Stimulated activated CD8-positive, alpha-beta memory T cell treated with anti-CD3 and anti-CD28 coated beads, Interleukin-15, amount 100 ng/mL, for 48 hours (primary cell): ENCODE measurements around the gene TEX14.
"Not testable (repeated sequence)": the region's sequence is repeated elsewhere in the genome, so short reads cannot be mapped to it uniquely, and the experiment has no call there.

Experiments used
- DNase-seq, 2 donors: peaks; one replicate each; pipeline ENCODE4 v3.0.0-alpha.2; 2020; ENCODE audit warnings: low read depth in 2 of 2

Gene TEX14

GRCh38 chr17:58692239-58693055 lies 602 bp upstream of the TEX14 start, which contains the start of gene RAD51C:
TSS of gene RAD51C (plus strand) at chr17:58692602. CDS start at chr17:58692644, 42 bp downstream.
- DNase-seq: peak; percentile 82 to 87

GRCh38 chr17:58690033-58690432 lies 1.8 kb downstream of the TEX14 start:
- DNase-seq: not testable (repeated sequence)

DNA sequence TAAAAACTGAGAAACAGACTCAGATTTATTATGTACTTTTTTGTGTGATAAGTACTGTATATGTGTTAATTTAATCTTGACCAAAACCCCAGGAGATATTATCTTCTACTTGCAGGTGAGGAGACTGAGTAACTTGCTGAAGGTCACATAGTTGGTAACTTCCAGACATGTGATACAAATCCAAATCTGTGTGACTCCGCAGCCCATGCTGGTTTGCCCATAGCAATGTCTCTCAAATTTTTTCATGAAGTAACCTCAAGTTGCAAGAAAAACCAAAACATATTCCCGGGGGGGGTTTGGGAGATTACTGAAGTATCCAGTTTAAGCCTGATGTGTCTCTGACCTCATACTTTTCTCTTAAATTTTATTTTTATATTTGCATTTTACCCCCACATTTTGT lies 3.3 kb downstream of the TEX14 start:
- no peak for DNase-seq

DNA sequence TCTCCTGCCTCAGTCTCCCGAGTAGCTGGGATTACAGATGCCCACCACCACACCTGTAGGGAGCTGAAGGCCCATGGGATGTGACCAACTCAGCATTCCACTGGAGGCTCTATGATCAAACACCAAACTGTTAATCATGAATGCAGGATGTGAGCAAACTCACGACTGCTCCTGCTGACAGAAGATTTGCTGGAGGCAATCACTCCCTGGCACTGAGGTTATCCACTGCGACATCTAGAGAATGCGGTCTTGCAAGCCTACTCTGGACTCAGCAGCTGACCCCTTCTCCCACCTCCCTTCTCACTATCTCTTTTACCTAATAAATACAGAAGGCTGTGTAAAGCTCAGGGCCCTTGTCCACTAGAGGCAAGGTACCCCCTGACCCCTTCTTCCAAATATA lies 4.9 kb downstream of the TEX14 start:
- no peak for DNase-seq

DNA sequence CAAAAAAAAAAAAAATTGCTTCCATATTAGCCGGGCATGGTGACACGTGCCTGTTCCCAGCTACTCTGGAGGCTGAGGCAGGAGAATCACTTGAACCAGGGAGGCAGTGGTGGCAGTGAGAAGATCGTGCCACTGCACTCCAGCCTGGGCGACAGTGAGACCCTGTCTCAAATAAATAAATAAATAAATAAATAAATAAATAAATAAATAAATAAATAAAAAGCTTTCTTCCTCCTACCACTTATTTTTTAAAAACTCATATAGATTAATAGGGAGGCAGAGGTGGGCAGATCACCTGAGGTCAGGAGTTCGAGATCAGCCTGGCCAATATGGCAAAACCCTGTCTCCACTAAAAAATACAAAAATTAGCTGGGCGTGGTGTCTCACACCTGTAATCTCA lies 7.4 kb downstream of the TEX14 start:
- DNase-seq: not testable (repeated sequence)

DNA sequence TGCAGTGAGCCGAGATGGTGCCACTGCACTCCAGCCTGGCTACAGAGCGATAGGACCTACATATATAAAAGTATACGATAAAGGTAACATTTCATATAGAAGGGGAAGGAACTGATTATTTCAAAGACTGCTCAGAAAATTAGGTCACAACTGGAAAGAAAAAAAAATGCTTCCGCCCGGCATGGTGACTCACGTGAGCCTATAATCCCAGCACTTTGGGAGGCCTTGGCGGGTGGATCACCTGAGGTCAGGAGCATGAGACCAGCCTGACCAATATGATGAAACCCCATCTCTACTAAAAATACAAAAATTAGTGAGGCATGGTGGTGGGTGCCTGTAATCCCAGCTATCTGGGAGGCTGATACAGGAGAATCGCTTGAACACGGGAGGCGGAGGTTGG lies 7.8 kb downstream of the TEX14 start:
- DNase-seq: no peak

DNA sequence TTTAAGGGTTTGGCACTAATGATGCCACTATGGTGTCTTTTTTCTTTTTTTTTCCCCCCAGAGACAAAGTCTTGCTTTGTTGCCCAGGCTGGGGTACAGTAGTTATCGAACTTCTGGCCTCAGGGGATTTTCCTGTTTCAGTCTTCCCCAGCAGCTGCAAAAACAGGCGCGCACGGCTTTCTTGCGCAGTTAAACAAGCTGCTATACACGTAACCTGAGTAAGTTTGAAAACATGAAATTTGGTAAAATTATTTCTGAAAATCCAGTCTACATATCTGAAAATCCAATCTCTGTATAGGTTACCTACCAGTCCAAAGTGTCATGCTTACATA lies 11.8 kb downstream of the TEX14 start:
- no peak for DNase-seq

DNA sequence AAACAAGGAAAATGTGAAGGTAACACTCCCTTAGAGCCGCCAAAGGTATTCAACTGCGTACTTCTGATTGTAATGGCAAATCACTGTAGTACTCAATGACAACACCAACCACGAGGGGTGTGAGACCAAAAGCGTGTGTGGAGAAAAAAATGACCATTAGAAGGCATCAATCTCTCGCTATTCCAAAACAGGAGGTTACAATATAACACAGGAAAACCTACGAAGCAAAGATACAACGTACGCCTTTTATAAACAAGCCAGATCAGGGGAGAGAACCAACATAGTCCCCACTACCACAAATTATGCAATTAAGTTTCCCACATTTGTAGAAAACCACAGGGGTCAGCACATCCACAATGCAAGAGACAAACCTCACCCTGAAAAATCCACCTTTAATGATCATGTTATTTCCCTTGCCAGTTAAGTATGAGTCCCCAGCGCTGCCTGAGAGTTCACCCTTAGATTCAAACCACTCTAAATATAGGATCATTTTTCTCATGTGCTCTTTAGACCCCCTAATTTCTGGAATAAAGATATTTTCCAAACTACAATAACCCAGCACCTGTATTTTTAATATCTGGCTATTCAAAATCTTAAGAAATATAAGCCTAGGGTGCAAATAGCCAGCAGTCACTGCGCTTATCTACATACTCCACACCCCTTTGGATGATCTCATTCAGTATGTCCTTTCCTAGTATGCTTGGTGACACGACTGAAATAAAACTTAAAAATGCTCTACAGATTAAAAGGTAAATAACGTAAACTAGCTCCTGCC lies 12.4 kb downstream of the TEX14 start:
- DNase-seq: no peak

- not testable (repeated sequence) for DNase-seq
These were observed 13.6 kb downstream of the TEX14 start for GRCh38 chr17:58678287-58678686.

GRCh38 chr17:58677194-58677880 lies 14.5 kb downstream of the TEX14 start:
- DNase-seq: no peak

DNA sequence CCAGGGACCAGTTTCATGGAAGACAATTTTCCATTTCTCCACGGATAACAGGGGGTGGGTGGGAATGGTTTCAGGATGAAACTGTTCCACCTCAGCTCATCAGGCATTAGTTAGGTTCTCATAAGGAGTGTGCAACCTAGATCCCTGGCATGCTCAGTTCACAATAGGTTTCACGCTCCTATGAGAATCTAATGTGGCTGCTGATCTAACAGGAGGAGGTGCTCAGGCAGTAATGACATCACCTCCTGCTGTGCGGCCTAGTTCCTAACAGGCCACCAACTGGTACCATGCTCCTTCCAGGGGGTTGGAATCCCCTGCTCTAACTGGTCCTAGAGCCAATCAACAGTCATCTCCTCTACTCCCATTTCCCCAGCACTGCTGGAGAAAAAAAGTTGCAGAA lies 19.9 kb downstream of the TEX14 start:
- DNase-seq: no peak

- DNase-seq: no peak
These were observed 22.0 kb downstream of the TEX14 start for GRCh38 chr17:58669853-58670252.

- DNase-seq: no peak
These were observed 23.3 kb downstream of the TEX14 start for GRCh38 chr17:58668598-58668935.

DNA sequence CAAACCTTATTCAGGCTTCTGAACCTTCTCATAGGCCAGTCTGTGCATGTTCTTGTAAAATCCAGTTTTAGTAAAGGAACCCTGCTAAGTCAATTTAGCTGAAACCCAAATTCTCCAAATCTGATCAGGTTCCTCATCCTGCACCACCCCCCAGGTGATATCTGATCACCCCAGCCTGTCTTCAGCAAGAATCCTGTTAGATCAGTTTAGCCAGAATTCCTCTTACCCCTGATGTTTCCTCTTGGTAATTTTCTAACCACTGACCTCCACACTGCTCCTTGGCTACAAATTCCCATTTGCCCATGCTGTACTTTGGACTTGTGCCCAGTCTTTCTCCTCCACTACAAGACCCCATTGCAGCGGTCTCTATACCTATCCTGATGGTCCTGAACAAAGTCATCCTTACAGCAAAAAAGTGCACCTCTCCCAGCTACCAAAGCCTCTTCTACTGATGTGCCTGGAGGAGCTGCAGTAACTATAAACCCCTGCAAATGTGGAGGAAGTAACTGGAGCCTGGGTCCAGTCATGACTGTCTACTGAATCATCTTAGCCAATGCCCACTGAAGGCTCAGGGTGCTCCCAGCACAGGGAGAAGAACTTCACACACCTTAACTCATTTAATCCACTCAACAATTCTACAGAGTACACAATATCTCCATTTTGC lies 23.8 kb downstream of the TEX14 start:
- DNase-seq: no peak

DNA sequence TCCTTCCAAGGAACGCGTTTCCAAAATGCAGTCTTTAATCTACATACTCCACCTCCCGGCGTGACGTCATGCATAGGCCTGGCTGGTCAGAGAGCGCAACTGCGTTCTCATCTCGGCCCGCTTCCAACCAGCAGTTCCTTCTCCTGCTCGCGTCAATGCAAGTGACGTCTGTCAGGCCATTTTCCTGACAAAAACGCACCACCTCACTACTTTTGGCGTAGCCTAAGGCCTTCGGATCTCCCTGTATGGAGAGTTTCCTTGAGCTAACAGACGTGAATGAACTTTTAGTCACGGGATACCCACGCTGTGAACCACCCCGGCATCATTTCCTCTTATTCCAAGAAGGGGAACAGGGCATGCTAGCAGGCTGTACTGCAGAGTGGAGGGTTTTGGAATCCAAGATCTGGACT lies 25.0 kb downstream of the TEX14 start:
- DNase-seq: no peak

DNA sequence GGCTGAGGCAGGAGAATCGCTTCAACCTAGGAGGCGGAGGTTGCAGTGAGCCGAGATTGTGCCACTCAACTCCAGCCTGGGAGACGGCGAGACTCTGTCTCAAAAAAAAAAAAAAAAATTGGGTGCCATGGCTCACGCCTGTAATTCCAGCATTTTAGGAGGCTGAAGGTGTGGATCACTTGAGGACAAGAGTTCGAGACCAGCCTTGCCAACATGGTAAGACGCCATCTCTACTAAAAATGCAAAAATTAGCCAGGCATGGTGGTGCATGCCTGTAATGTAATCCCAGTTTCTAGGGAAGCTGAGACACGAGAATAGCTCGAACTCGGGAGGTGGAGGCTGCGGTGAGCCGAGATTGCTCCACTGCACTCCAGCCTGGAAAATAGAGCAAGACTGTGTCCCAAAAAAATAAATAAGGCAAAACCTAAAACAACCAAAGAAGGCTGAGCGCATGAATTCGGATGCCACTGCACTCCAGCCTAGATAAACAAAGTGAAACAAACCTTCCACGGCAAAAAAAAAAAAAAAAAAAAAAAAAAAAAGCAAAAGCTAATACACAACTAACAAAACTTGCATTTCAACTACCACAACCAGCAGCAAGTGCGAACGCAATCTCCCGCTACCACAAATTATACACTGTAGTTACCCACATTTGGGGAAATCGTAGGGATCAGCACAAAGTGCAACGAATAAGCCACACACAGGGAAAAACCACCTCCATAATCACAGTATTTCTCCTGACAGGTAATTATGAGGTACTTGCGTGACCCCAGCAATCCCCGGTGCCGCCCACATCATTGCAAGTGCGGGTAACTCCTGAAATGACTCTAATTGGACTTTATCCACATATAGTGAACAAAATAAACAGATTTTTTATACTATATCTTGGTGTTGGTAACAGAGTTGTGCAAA lies 25.6 kb downstream of the TEX14 start:
- DNase-seq: no peak

DNA sequence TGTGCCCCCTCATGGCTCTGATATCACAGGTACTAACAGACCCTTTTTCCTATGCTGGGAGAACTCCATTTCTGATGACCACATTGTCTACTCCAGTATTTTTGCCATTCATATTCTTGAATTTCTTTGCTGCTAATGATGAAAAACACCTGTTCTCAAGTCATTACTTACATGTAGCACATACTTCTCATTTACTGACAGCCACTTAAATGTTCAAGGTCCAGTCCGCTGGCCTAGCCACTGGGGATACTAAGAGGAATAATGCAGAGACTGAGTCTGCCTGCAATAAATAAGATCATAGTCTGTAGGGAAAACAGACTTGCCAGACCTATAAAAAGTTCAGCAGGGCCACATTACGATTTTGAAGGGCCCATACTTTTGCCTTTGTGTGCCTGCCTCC lies 27.5 kb downstream of the TEX14 start:
- no peak for DNase-seq

DNA sequence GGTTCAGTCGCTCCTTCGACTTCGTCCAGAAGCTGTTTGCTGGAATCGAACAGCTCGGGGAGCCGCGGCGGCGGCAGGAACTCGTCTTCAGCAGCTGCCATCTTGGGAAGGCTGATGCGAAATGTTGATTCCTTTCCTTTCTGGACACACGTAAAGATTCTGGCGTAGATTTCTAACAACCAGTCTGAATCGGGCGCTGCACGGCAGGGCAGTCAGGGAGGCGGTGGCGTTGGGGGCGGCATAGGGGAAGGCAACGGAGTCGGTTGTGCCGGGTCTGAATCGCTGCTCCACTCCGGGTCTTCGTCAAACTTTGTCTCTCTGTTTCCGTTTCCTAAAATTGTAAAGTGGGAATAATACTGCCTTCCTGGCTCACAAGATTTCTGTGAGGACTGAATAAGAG lies 30.3 kb downstream of the TEX14 start:
- no peak for DNase-seq

- no peak for DNase-seq
These were observed 31.2 kb downstream of the TEX14 start for GRCh38 chr17:58660621-58661020.

DNA sequence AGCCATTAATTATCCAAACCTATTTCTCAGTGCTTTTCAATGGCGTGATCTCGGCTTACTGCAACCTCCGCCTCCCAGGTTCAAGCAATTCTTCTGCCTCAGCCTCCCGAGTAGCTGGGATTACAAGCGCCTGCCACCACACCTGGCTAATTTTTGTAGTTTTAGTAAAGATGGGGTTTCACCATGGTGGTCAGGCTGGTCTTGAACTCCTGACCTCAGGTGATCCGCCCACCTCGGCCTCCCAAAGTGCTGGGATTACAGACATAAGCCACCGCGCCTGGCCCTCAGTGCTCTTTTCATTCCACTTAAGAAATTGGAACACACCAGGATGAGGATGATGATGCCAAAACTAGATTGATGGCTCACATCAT lies 32.1 kb downstream of the TEX14 start:
- not testable (repeated sequence) for DNase-seq
